HepG2 (cell line): ENCODE measurements around the gene ARHGEF39. TPM values are rescaled to one million over a fixed set of nuclear protein-coding genes. Genes with fewer than 3 reads are reported as not detected.

Experiments
- AGO1 ChIP-seq: fragments of 200-400 bp; formaldehyde crosslinking; IDR thresholded peaks from 2 replicates; pipeline ENCODE4 v1.6.1; 2017; ENCODE audit warnings: mild to moderate bottlenecking, low read depth, low read length, moderate library complexity; ENCODE audit not compliant: poor library complexity, severe bottlenecking
- BCL3 ChIP-seq: sonication (generic); formaldehyde crosslinking; IDR thresholded peaks from 2 replicates; pipeline ENCODE4 v1.5.1; 2020; ENCODE audit warnings: mild to moderate bottlenecking, missing genetic modification reagents, moderate library complexity
- BORCS8-MEF2B ChIP-seq: sonication (generic); formaldehyde crosslinking; IDR thresholded peaks from 2 replicates; pipeline ENCODE4 v1.8.0; 2022; ENCODE audit warnings: mild to moderate bottlenecking, missing genetic modification reagents
- CAMTA2 ChIP-seq: sonication (generic); formaldehyde crosslinking; IDR thresholded peaks from 2 replicates; pipeline ENCODE4 v1.4.0; 2020; ENCODE audit warnings: mild to moderate bottlenecking, missing genetic modification reagents, borderline replicate concordance
- PLRG1 ChIP-seq: fragments of 450-650 bp; conservative IDR thresholded peaks from 2 replicates; pipeline ENCODE4 v1.6.1; 2016
- STAT6 ChIP-seq: sonication (generic); formaldehyde crosslinking; IDR thresholded peaks from 2 replicates; pipeline ENCODE4 v1.4.0; 2020; ENCODE audit warnings: missing genetic modification reagents, mild to moderate bottlenecking, borderline replicate concordance
- TERF1 ChIP-seq: sonication (generic); formaldehyde crosslinking; IDR thresholded peaks from 2 replicates; pipeline ENCODE4 v1.8.0; 2022; ENCODE audit warnings: mild to moderate bottlenecking, missing genetic modification reagents, moderate library complexity
- TMF1 ChIP-seq: sonication (generic); formaldehyde crosslinking; IDR thresholded peaks from 2 replicates; pipeline ENCODE4 v1.8.1; 2022; ENCODE audit warnings: low read depth, missing genetic modification reagents
- ZBED4 ChIP-seq: sonication (generic); formaldehyde crosslinking; IDR thresholded peaks from 2 replicates; pipeline ENCODE4 v1.4.0; 2020; ENCODE audit warnings: missing genetic modification reagents, borderline replicate concordance
- ZBTB43 ChIP-seq: sonication (generic); formaldehyde crosslinking; conservative IDR thresholded peaks from 2 replicates; pipeline ENCODE4 v1.4.0; 2020; ENCODE audit warnings: missing genetic modification reagents
- ZNF160 ChIP-seq: sonication (generic); formaldehyde crosslinking; IDR thresholded peaks from 2 replicates; pipeline ENCODE4 v1.8.0; 2022; ENCODE audit warnings: mild to moderate bottlenecking, inconsistent platforms, missing genetic modification reagents
- ZNF446 ChIP-seq: sonication (generic); formaldehyde crosslinking; IDR thresholded peaks from 2 replicates; pipeline ENCODE4 v1.5.0; 2020; ENCODE audit warnings: mild to moderate bottlenecking, missing genetic modification reagents
- ZNF572 ChIP-seq: sonication (generic); formaldehyde crosslinking; IDR thresholded peaks from 2 replicates; pipeline ENCODE4 v1.5.1; 2020; ENCODE audit warnings: mild to moderate bottlenecking, missing genetic modification reagents
- ZNF614 ChIP-seq: IDR thresholded peaks from 2 replicates; pipeline ENCODE4 v1.6.1; 2018; ENCODE audit warnings: missing biosample characterization, missing genetic modification reagents, inconsistent platforms, borderline replicate concordance
- ZNF749 ChIP-seq: sonication (generic); formaldehyde crosslinking; IDR thresholded peaks from 2 replicates; pipeline ENCODE4 v1.8.0; 2022; ENCODE audit warnings: mild to moderate bottlenecking, missing genetic modification reagents, moderate library complexity, borderline replicate concordance
- ZSCAN29 ChIP-seq: sonication (generic); formaldehyde crosslinking; conservative IDR thresholded peaks from 2 replicates; pipeline ENCODE4 v1.4.0; 2020; ENCODE audit warnings: mild to moderate bottlenecking, missing genetic modification reagents
- ZSCAN9 ChIP-seq: IDR thresholded peaks from 2 replicates; pipeline ENCODE4 v1.6.1; 2016; ENCODE audit warnings: borderline replicate concordance
- polyA plus RNA-seq, 8 experiments: library from polyadenylated mRNA; depleted of rRNA in 3 of 8; stranded (reverse) in 7 of 8; unstranded in 1 of 8; fragments of >200 nt; fragmentation: Illumina TruSeq in 4 of 8; extraction: Trizol in 4 of 8; gene quantifications; 2 replicates each; pipeline versions ENCODE4 v1.2.1 to v1.2.3, GENCODE V29; 2011 to 2016; ENCODE audit warnings: low read depth in 4 of 8, missing spikeins in 1 of 8, mixed read lengths in 1 of 8; ENCODE audit not compliant: insufficient read depth in 1 of 8
- total RNA-seq, 5 experiments: library from RNA; depleted of rRNA; stranded (reverse); fragments of >200 nt; fragmentation: Illumina TruSeq; extraction: Trizol; gene quantifications; 2 replicates each; pipeline ENCODE4 v1.2.3, GENCODE V29; 2016; ENCODE audit warnings: low read depth in 1 of 5

Gene ARHGEF39
- total and polyA plus RNA-seq, 2 of the 13 experiments (the other 11 are each of a cell fraction or from before 2014, with no cell fraction given): 11.2 to 12.3 TPM

GRCh38 chr9:35669331-35670145 is 4.5 kb upstream of the ARHGEF39 start (continued):
- TF ChIP-seq ZBED4 (CRISPR knock-in tag) (no peak), BORCS8-MEF2B (CRISPR knock-in tag) (no peak), TMF1 (no peak), TERF1 (no peak), BCL3 (CRISPR knock-in tag) (no peak), STAT6 (CRISPR knock-in tag) (0 out of 2 replicates have a peak, but pooled peaks have one; percentile 59), ZNF749 (CRISPR knock-in tag) (peak; percentile 53; the same call in 1 of the 2 replicates), ZNF572 (no peak), CAMTA2 (CRISPR knock-in tag) (no peak), ZNF160 (CRISPR knock-in tag) (peak; percentile 14; the same call in 1 of the 2 replicates), PLRG1 (no peak), ZNF446 (CRISPR knock-in tag) (no peak), ZSCAN29 (CRISPR knock-in tag) (no peak), ZNF614 (no peak), ZSCAN9 (CRISPR knock-in tag) (no peak; the same call in 1 of the 2 replicates), AGO1 (no peak), ZBTB43 (CRISPR knock-in tag) (no peak)
